Astrocyte (in vitro differentiated cells and primary cell): ENCODE results near the gene GNA14. TPM values are rescaled to one million over a fixed set of nuclear protein-coding genes. Genes with fewer than 3 reads are reported as not detected.

Experiments
- DNase-seq: peaks from one replicate; pipeline ENCODE4 v3.0.0-alpha.2; 2010; ENCODE audit warnings: low read depth
- FAIRE-seq: peaks from 2 replicates; lab custom pipeline; 2011; peaks lifted over from hg19 to GRCh38; lab: Jason Lieb, UNC
- H2AFZ ChIP-seq: 2 replicates; pipeline ENCODE4 v1.6.0; 2012; ENCODE audit warnings: low read depth, low read length, inconsistent platforms
- H3K27ac ChIP-seq: 2 replicates; pipeline ENCODE4 v1.5.1; 2011; ENCODE audit warnings: low read depth, low read length, inconsistent platforms
- H3K27me3 ChIP-seq: 2 replicates; pipeline ENCODE4 v1.6.0; 2011; ENCODE audit warnings: low read length, inconsistent platforms; ENCODE audit not compliant: insufficient read depth
- H3K36me3 ChIP-seq: 2 replicates; pipeline ENCODE4 v1.5.1; 2011; ENCODE audit warnings: low read length, inconsistent platforms; ENCODE audit not compliant: insufficient read depth
- H3K4me1 ChIP-seq: 2 replicates; pipeline ENCODE4 v1.5.1; 2011; ENCODE audit warnings: low read length, inconsistent platforms; ENCODE audit not compliant: insufficient read depth
- H3K4me2 ChIP-seq: 2 replicates; pipeline ENCODE4 v1.6.0; 2012; ENCODE audit warnings: low read length, inconsistent platforms
- H3K4me3 ChIP-seq: 2 replicates; pipeline ENCODE4 v1.5.1; 2011; ENCODE audit warnings: low read depth, mild to moderate bottlenecking, low read length, inconsistent platforms; ENCODE audit not compliant: insufficient read depth
- H3K79me2 ChIP-seq: 2 replicates; pipeline ENCODE4 v1.6.0; 2012; ENCODE audit warnings: mild to moderate bottlenecking, low read length, inconsistent platforms; ENCODE audit not compliant: insufficient read depth
- H3K9ac ChIP-seq: 2 replicates; pipeline ENCODE4 v1.6.0; 2012; ENCODE audit warnings: mild to moderate bottlenecking, low read length, inconsistent platforms
- H3K9me3 ChIP-seq: 2 replicates; pipeline ENCODE4 v1.5.1; 2012; ENCODE audit warnings: low read depth, mild to moderate bottlenecking, low read length, inconsistent platforms; ENCODE audit not compliant: insufficient read depth
- H4K20me1 ChIP-seq: 2 replicates; pipeline ENCODE4 v1.6.0; 2012; ENCODE audit warnings: low read length, inconsistent platforms; ENCODE audit not compliant: insufficient read depth
- H3K27ac Mint-ChIP-seq: one replicate; pipeline ENCODE4 v1.8.0; 2021; ENCODE audit warnings: mild to moderate bottlenecking, mixed read lengths; ENCODE audit not compliant: unreplicated experiment
- H3K27me3 Mint-ChIP-seq: one replicate; pipeline ENCODE4 v1.8.0; 2021; ENCODE audit warnings: low read depth, mixed read lengths; ENCODE audit not compliant: unreplicated experiment
- H3K36me3 Mint-ChIP-seq: one replicate; pipeline ENCODE4 v1.8.0; 2021; ENCODE audit warnings: low read depth, mixed read lengths; ENCODE audit not compliant: unreplicated experiment
- H3K4me1 Mint-ChIP-seq: one replicate; pipeline ENCODE4 v1.8.0; 2021; ENCODE audit warnings: low read depth, mixed read lengths; ENCODE audit not compliant: unreplicated experiment
- H3K4me3 Mint-ChIP-seq: one replicate; pipeline ENCODE4 v1.8.0; 2021; ENCODE audit warnings: mild to moderate bottlenecking, moderate library complexity, mixed read lengths; ENCODE audit not compliant: unreplicated experiment
- H3K9me3 Mint-ChIP-seq: one replicate; pipeline ENCODE4 v1.8.0; 2021; ENCODE audit warnings: mild to moderate bottlenecking, mixed read lengths; ENCODE audit not compliant: unreplicated experiment
- EZH2 ChIP-seq: IDR thresholded peaks from 2 replicates; pipeline ENCODE4 v1.6.1; 2012; ENCODE audit warnings: mild to moderate bottlenecking, low read length, inconsistent platforms; ENCODE audit not compliant: insufficient read depth
- total RNA-seq: library from RNA; stranded (reverse); gene quantifications from 2 replicates; pipeline ENCODE4 v1.2.1, GENCODE V29; 2021
- TF ChIP-seq, protein P1 (sequence below): IDR thresholded peaks from 2 replicates; pipeline ENCODE4 v1.5.1; 2011; ENCODE audit warnings: low read depth, mild to moderate bottlenecking, inconsistent platforms, low read length, moderate library complexity; ENCODE audit not compliant: insufficient read depth

Gene GNA14
- total RNA-seq, 1 donor from 2014 or later, result 1.0 TPM

- TF ChIP-seq EZH2, result no peak
- TF ChIP-seq, protein P1, sequence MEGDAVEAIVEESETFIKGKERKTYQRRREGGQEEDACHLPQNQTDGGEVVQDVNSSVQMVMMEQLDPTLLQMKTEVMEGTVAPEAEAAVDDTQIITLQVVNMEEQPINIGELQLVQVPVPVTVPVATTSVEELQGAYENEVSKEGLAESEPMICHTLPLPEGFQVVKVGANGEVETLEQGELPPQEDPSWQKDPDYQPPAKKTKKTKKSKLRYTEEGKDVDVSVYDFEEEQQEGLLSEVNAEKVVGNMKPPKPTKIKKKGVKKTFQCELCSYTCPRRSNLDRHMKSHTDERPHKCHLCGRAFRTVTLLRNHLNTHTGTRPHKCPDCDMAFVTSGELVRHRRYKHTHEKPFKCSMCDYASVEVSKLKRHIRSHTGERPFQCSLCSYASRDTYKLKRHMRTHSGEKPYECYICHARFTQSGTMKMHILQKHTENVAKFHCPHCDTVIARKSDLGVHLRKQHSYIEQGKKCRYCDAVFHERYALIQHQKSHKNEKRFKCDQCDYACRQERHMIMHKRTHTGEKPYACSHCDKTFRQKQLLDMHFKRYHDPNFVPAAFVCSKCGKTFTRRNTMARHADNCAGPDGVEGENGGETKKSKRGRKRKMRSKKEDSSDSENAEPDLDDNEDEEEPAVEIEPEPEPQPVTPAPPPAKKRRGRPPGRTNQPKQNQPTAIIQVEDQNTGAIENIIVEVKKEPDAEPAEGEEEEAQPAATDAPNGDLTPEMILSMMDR, result no peak
- Histone ChIP-seq H3K79me2 (no peaks in the 10 kb centered on the region), H3K4me2 (no peak overlapping the region), H3K9me3 (no peaks in the 10 kb centered on the region), H3K36me3 (no peaks in the 10 kb centered on the region), H3K9ac (no peak overlapping the region), H4K20me1 (no peaks in the 10 kb centered on the region), H2AFZ (no peak overlapping the region), H3K27me3 (no peaks in the 10 kb centered on the region), H3K4me1 (no peaks in the 10 kb centered on the region), H3K4me3 (no peak overlapping the region), H3K27ac (no peak overlapping the region)
- no peak for FAIRE-seq
- Mint-ChIP-seq H3K27me3 (no peaks in the 10 kb centered on the region), H3K9me3 (peaks cover 8% of the 10 kb centered on the region), H3K36me3 (no peaks in the 10 kb centered on the region), H3K4me3 (no peak overlapping the region), H3K4me1 (no peaks in the 10 kb centered on the region), H3K27ac (no peak overlapping the region)
- DNase-seq, result peak; percentile 27
These were observed 116.7 kb downstream of the GNA14 start for GRCh38 chr9:77531400-77531799.

GRCh38 chr9:77523891-77524290 lies 124.2 kb downstream of the GNA14 start:
- no peak overlapping the region for H2AFZ ChIP-seq
- H3K36me3 ChIP-seq, result no peaks in the 10 kb centered on the region
- Mint-ChIP-seq H3K27ac (no peak overlapping the region), H3K4me3 (no peak overlapping the region), H3K4me1 (no peaks in the 10 kb centered on the region), H3K27me3 (no peaks in the 10 kb centered on the region), H3K36me3 (peaks cover 3% of the 10 kb centered on the region), H3K9me3 (peaks cover 7% of the 10 kb centered on the region)
- DNase-seq (no peak), FAIRE-seq (no peak)
- H4K20me1 ChIP-seq, result no peaks in the 10 kb centered on the region
- H3K4me2 ChIP-seq, result no peak overlapping the region
- H3K27ac ChIP-seq, result no peak overlapping the region
- H3K4me3 ChIP-seq, result no peak overlapping the region
- no peaks in the 10 kb centered on the region for H3K79me2 ChIP-seq
- no peak overlapping the region for H3K9ac ChIP-seq
- no peaks in the 10 kb centered on the region for H3K4me1 ChIP-seq
- TF ChIP-seq EZH2, result no peak
- TF ChIP-seq, protein P1, result no peak
- no peaks in the 10 kb centered on the region for H3K9me3 ChIP-seq
- no peaks in the 10 kb centered on the region for H3K27me3 ChIP-seq

DNA sequence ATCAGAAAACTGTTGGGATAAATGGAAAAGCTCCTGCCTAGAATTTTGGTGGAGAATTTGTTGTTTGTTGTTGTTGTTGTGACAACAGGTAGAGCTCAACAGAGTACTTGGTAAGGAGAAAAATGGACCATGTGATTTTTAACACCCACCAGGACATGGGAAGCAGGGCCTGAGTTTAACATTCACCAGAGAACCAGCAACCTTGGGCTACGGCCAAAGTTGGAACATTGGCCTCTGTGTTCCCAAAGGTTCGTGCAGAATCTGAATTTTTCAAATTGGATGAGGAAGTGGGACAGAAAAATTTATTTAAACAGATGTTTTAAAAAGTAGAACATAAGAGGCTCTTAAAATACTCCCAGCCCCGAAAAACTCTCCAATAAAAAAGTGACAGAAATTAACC lies 127.0 kb downstream of the GNA14 start:
- Mint-ChIP-seq H3K27ac (no peak overlapping the region), H3K4me3 (no peak overlapping the region), H3K27me3 (no peaks in the 10 kb centered on the region), H3K4me1 (no peaks in the 10 kb centered on the region), H3K36me3 (peaks cover 3% of the 10 kb centered on the region), H3K9me3 (peaks cover 4% of the 10 kb centered on the region)
- H3K36me3 ChIP-seq, result no peaks in the 10 kb centered on the region
- FAIRE-seq (no peak), DNase-seq (no peak)
- no peak overlapping the region for H3K9ac ChIP-seq
- no peak overlapping the region for H3K27ac ChIP-seq
- no peaks in the 10 kb centered on the region for H4K20me1 ChIP-seq
- TF ChIP-seq, protein P1, result no peak
- TF ChIP-seq EZH2, result no peak
- H2AFZ ChIP-seq, result no peak overlapping the region
- H3K9me3 ChIP-seq, result no peaks in the 10 kb centered on the region
- no peak overlapping the region for H3K4me3 ChIP-seq
- no peaks in the 10 kb centered on the region for H3K4me1 ChIP-seq
- H3K27me3 ChIP-seq, result no peaks in the 10 kb centered on the region
- no peak overlapping the region for H3K4me2 ChIP-seq
- no peaks in the 10 kb centered on the region for H3K79me2 ChIP-seq
